Fibroblast of mammary gland (primary cell): Measurements from ENCODE around the gene DLX1.
A peak's percentile ranks its signal among the peaks of the same experiment; 100 is the strongest.

Experiments
- DNase-seq: peaks from one replicate; pipeline ENCODE4 v3.0.0-alpha.2; 2010; ENCODE audit warnings: low read depth
- H3K4me3 ChIP-seq: 2 replicates; pipeline ENCODE4 v1.5.1; 2011; ENCODE audit warnings: low read depth, mild to moderate bottlenecking, low read length, moderate library complexity; ENCODE audit not compliant: control insufficient read depth
- CTCF ChIP-seq: conservative IDR thresholded peaks from 2 replicates; pipeline ENCODE4 v1.5.1; 2011; ENCODE audit warnings: low read depth, low read length, inconsistent platforms; ENCODE audit not compliant: control insufficient read depth, insufficient read depth

DLX1 gene

DNA sequence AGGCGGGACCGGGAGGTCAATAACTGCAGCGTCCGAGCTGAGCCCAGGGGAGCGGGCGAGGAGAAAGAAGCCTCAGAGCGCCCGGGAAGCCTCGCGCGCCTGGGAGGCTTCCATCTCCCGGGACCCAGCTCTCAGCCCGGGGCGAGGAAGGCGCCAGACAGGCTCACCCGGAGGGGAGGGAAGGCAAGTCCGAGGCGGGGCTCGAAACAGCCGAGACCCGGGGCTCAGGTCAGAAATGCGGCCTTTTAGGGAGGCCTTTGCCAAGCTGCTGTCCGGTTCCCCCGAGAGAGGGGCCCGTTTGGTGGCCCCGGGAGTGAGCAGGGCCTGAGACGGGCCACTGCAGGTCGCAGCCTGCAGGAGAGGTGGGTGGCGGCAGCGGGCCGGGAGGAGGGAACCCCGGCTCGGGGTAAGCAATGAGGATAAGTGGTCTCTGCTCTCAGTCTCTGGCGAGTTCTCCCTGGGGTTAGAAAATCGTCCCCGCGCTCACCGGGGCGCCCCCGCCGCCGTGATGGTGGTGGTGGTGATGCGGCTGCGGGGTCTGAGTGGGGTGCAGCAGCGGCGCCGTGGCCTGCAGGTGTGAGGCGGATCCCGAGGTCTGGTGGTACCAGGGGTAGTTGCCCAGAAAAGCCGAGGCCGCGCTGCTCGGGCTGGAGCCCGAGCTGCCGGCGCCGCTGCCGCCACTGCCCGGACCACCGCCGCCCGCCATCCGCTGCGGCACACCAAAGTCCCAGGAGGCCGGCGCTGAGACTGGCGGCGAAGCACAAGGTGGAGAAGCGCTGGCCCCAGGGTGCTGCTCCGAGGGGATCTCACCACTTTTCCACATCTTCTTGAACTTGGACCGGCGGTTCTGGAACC lies 15.0 kb downstream of the DLX1 start:
- TF ChIP-seq CTCF = no peak
- no peak for DNase-seq
- no peak overlapping the region for H3K4me3 ChIP-seq

DNA sequence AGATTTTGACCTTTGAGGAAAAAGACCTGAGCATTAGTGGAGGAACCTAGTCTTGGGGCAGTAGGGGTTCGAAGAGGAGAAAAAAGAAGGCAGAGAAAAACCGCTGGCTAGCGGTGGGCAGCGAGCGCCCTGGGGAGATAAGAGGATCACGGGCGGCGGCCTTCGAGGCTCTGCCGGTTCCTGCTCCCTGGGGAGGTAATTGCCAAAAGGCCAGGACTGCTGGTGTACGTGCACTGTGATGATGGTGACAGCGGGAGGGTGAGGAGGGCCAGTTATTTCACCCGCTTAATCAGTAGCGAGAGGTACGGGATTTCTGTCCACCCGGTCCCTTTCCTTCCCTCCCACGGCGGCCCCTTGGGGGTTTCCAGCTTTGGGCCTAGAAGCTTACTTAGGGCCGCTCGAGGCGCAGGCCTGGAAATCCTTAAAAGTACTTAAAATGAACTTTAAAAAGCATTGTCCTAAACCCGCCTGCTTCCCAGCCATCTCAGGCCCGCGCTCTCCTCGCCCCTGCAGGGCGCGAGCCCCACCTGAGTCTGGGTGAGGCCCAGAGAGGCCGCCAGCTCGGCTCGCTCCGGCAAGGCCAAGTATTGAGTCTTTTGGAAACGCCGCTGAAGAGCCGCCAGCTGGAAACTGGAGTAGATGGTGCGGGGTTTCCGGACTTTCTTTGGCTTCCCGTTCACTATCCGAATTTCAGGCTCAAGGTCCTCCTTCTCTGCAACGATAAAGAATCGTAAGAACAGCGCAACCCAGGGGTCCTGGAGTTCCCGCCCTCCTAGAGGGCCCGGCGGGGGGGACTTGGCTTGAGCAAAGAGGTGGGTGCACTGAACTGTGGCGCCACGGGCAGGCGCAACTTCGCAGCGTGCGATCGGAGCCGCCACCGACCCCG lies 15.9 kb downstream of the DLX1 start:
- no peak for TF ChIP-seq CTCF
- H3K4me3 ChIP-seq = peak overlapping the region; percentile 57
- DNase-seq = no peak

DNA sequence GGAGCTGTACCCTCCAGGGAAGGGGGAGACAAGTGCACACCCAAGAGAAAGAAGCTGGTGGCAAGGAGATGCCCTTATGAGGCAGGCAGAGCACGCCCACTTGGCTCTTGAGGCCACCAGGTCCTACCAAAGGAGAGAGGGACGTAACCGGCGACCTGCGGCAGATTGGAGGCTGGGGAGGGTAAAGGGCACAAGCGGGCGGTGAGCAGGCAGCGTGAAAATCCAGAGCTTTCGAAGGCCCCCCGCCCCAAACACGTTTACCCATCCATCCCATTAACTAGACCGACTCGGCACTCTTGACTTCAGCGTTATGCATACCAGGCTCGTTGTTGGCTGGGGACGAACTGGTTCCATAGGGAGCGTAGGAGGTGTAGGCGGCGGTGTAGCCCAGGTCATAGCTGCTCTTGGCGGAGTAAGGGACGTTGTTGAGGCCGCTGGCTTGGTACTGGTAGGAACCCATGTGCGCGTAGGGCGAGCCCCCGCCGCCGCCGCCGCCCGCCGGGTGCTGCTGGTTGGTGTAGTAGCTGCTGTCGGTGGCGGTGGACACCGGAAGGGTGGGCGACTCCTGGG lies 16.6 kb downstream of the DLX1 start:
- TF ChIP-seq CTCF = no peak
- DNase-seq = no peak
- peak overlapping the region; percentile 57 for H3K4me3 ChIP-seq

DNA sequence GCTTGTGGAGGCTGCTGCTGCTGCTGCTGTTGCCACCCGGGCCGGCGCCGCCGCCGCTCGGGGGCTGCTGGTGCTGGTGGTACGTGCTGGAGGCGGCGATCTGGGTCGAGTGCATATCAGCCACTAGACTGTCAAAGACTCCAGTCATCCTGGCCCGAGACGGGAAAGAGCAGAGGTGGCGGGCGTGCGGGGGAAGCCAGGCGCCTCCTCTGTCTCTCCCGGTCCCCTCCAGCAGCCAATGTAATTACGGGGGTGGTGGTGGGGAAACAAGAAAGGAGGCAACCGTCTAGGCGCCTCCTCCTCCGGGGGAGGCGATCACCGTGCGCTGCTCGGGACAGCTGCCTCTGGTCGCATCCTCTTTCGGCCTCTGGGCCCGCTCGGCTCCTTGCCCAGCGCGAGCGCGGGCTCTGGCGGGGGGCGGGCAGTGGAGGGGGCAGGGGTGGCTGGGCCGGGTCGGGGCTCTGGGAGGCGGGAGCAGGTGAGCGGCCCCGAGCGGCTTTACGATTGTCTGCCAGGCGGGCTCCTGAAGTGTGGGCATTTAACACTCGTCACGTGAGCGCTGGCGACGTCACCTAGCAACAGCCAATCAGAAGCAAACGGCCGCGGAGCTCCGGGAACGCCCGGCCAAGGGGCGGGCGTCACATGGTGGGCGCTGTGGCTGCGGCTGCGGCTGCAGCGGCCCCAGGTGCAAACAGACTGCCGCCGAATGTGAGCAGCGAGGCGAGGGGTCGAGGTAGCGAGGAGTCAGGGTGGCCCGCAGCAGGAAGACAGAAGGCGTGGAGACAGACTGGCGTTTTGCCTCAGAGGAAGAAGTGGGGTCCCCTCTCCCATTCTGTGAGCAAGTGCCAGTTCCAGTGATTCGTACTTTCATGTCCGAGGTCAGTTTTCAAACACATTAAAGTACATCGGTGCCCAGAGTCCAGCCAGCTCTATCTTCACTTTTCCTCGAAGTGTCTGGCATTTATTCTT lies 17.4 kb downstream of the DLX1 start, which contains the start of gene DLX2:
Gene DLX2 (minus strand): TSS at position 510 of the 969 bp plus-strand sequence. CDS start 362 bp downstream, at position 148.
- DNase-seq = peak; percentile 78
- H3K4me3 ChIP-seq = peak within 1 kb of the TSS; percentile 57
- no peak for TF ChIP-seq CTCF

GRCh38 chr2:172103471-172104272 lies 18.4 kb downstream of the DLX1 start:
- peak; percentile 86 for DNase-seq
- peak overlapping the region; percentile 57 for H3K4me3 ChIP-seq
- TF ChIP-seq CTCF = peak; percentile 82
